Keratinocyte (primary cell): ENCODE measurements around the gene FBXO30. TPM values are rescaled to one million over a fixed set of nuclear protein-coding genes. Genes with fewer than 3 reads are reported as not detected.

Experiments
- DNase-seq: peaks from one replicate; pipeline ENCODE4 v3.0.0-alpha.2; 2011; ENCODE audit warnings: low read depth, missing footprints, low spot score
- FAIRE-seq: peaks from 2 replicates; lab custom pipeline; 2011; peaks lifted over from hg19 to GRCh38; lab: Jason Lieb, UNC
- H2AFZ ChIP-seq: 2 replicates; pipeline ENCODE4 v1.6.0; 2012; ENCODE audit warnings: low read length, control low read depth, inconsistent platforms; ENCODE audit not compliant: control insufficient read depth
- H3K27ac ChIP-seq: 2 replicates; pipeline ENCODE4 v1.5.1; 2011; ENCODE audit warnings: low read length; ENCODE audit not compliant: control insufficient read depth, insufficient read depth
- H3K27me3 ChIP-seq: 3 replicates; pipeline ENCODE4 v1.6.0; 2011; ENCODE audit warnings: low read length; ENCODE audit not compliant: control insufficient read depth, insufficient read depth; ENCODE audit errors: extremely low read depth
- H3K36me3 ChIP-seq, 2 experiments: 2 replicates in 1 of 2; 3 replicates in 1 of 2; pipeline ENCODE4 v1.5.1; 2011; ENCODE audit warnings: low read length in 2 of 2, mild to moderate bottlenecking in 1 of 2; ENCODE audit not compliant: control insufficient read depth in 2 of 2, insufficient read depth in 2 of 2; ENCODE audit errors: extremely low read depth in 1 of 2
- H3K4me1 ChIP-seq: 3 replicates; pipeline ENCODE4 v1.5.1; 2011; ENCODE audit warnings: low read length; ENCODE audit not compliant: control insufficient read depth, insufficient read depth; ENCODE audit errors: extremely low read depth
- H3K4me2 ChIP-seq: 3 replicates; pipeline ENCODE4 v1.6.0; 2011; ENCODE audit warnings: low read depth, low read length; ENCODE audit not compliant: control insufficient read depth, insufficient read depth; ENCODE audit errors: extremely low read depth
- H3K4me3 ChIP-seq, 3 experiments: fragments of 200-600 bp in 1 of 3; sonication (generic) in 1 of 3; 2 replicates in 2 of 3; 3 replicates in 1 of 3; pipeline ENCODE4 v1.5.1; 2011 to 2016; ENCODE audit warnings: low read length in 3 of 3, mild to moderate bottlenecking in 3 of 3, control low read depth in 2 of 3, inconsistent platforms in 1 of 3, low read depth in 1 of 3, mixed read lengths in 1 of 3, mixed run types in 1 of 3, moderate library complexity in 1 of 3; ENCODE audit not compliant: control insufficient read depth in 2 of 3, insufficient read depth in 2 of 3; ENCODE audit errors: extremely low read depth in 1 of 3
- H3K79me2 ChIP-seq: 2 replicates; pipeline ENCODE4 v1.6.0; 2012; ENCODE audit warnings: low read length; ENCODE audit not compliant: control insufficient read depth, insufficient read depth
- H3K9ac ChIP-seq: 3 replicates; pipeline ENCODE4 v1.6.0; 2011; ENCODE audit warnings: low read length; ENCODE audit not compliant: control insufficient read depth, insufficient read depth; ENCODE audit errors: extremely low read depth
- H3K9me1 ChIP-seq: 3 replicates; pipeline ENCODE4 v1.6.0; 2011; ENCODE audit warnings: low read length; ENCODE audit not compliant: control insufficient read depth, insufficient read depth; ENCODE audit errors: extremely low read depth
- H3K9me3 ChIP-seq: 2 replicates; pipeline ENCODE4 v1.5.1; 2012; ENCODE audit warnings: low read depth, low read length; ENCODE audit not compliant: control insufficient read depth
- H4K20me1 ChIP-seq: 3 replicates; pipeline ENCODE4 v1.6.0; 2011; ENCODE audit warnings: low read length; ENCODE audit not compliant: control insufficient read depth, insufficient read depth; ENCODE audit errors: extremely low read depth
- CTCF ChIP-seq, 3 experiments: IDR thresholded peaks in 1 of 3; conservative IDR thresholded peaks in 1 of 3; optimal IDR thresholded peaks in 1 of 3; 2 replicates in 2 of 3; 3 replicates in 1 of 3; pipeline versions ENCODE3 to v1.5.1; 2011; ENCODE audit warnings: low read length in 3 of 3, mild to moderate bottlenecking in 3 of 3, moderate library complexity in 2 of 3, control low read depth in 1 of 3, inconsistent platforms in 1 of 3; ENCODE audit not compliant: insufficient read depth in 2 of 3; ENCODE audit errors: extremely low read depth in 1 of 3
- EZH2 ChIP-seq: IDR thresholded peaks from one replicate; pipeline ENCODE4 v1.6.1; 2012; ENCODE audit warnings: inconsistent platforms, mild to moderate bottlenecking, low read length, moderate library complexity
- dilution Hi-C: fragments of 300-500 bp; cut with MboI; formaldehyde crosslinking; loops from one replicate; pipeline ENCODE4 v1.7.0; 2020; ENCODE audit warnings: low sequenced_read_pairs; ENCODE audit not compliant: extremely low pct_ligation_motif_present
- polyA plus RNA-seq, 5 experiments: library from polyadenylated mRNA; depleted of rRNA in 3 of 5; stranded (reverse) in 3 of 5; stranded (forward) in 1 of 5; unstranded in 1 of 5; fragments of >200 nt; gene quantifications; 1 replicate in 1 of 5; 2 replicates in 3 of 5; 3 replicates in 1 of 5; pipeline versions ENCODE4 v1.2.1 to v1.2.3, GENCODE V29; 2011 to 2012; ENCODE audit warnings: missing spikeins in 2 of 5, low read depth in 1 of 5, low replicate concordance in 1 of 5

The FBXO30 gene
- polyA plus RNA-seq, 1 donor (not counting 4 experiments of a cell fraction or from before 2014, with no cell fraction given), result 6.4 TPM

- FAIRE-seq, result no peak
- dilution Hi-C loops, result no loop called here
- Histone ChIP-seq H3K79me2 (no peaks in the 10 kb centered on the region), H3K9me1 (no peaks in the 10 kb centered on the region), H3K27me3 (no peaks in the 10 kb centered on the region), H3K36me3 (peaks cover 0 to 2% of the 10 kb centered on the region in 2 experiments), H3K4me2 (no peak overlapping the region), H4K20me1 (no peaks in the 10 kb centered on the region), H3K4me3 (no peak overlapping the region), H2AFZ (no peak overlapping the region), H3K27ac (no peak overlapping the region), H3K9me3 (no peaks in the 10 kb centered on the region), H3K4me1 (no peaks in the 10 kb centered on the region), H3K9ac (no peak overlapping the region)
- no peak for TF ChIP-seq CTCF (optimal IDR thresholded peaks at IDR 0.05 in 1 of 3, IDR thresholded peaks at IDR 0.05 in 1 of 3, conservative IDR thresholded peaks at IDR 0.05 in 1 of 3; ENCODE audit: extremely low read depth in 1 of 3, insufficient read depth in 2 of 3, low read length in 3 of 3)
- TF ChIP-seq EZH2, result no peak
- DNase-seq, result no peak
Measured at GRCh38 chr6:145829102-145829501, 14.5 kb upstream of the FBXO30 start.

- no peaks in the 10 kb centered on the region for H4K20me1 ChIP-seq
- H3K9ac ChIP-seq, result no peak overlapping the region
- TF ChIP-seq EZH2, result no peak
- TF ChIP-seq CTCF (optimal IDR thresholded peaks at IDR 0.05 in 1 of 3, IDR thresholded peaks at IDR 0.05 in 1 of 3, conservative IDR thresholded peaks at IDR 0.05 in 1 of 3; ENCODE audit: extremely low read depth in 1 of 3, insufficient read depth in 2 of 3, low read length in 3 of 3), result no peak
- H3K79me2 ChIP-seq, result no peaks in the 10 kb centered on the region
- no peak overlapping the region for H3K4me3 ChIP-seq
- no peaks in the 10 kb centered on the region for H3K9me3 ChIP-seq
- H3K27ac ChIP-seq, result no peak overlapping the region
- DNase-seq, result no peak
- no peak overlapping the region for H2AFZ ChIP-seq
- H3K4me1 ChIP-seq, result no peaks in the 10 kb centered on the region
- H3K4me2 ChIP-seq, result no peak overlapping the region
- FAIRE-seq, result no peak
- dilution Hi-C loops, result no loop called here
- H3K9me1 ChIP-seq, result no peaks in the 10 kb centered on the region
- H3K36me3 ChIP-seq, result peaks cover 0 to 2% of the 10 kb centered on the region in 2 experiments
- H3K27me3 ChIP-seq, result no peaks in the 10 kb centered on the region
Measured at GRCh38 chr6:145824344-145824743, 9.7 kb upstream of the FBXO30 start.
